K562 (cell line): ENCODE measurements around the gene BGN. TPM values are rescaled to one million over a fixed set of nuclear protein-coding genes. Genes with fewer than 3 reads are reported as not detected.
A peak's percentile ranks its signal among the peaks of the same experiment; 100 is the strongest.

Experiments
- ARID1B ChIP-seq: fragments of 450-650 bp; IDR thresholded peaks from 2 replicates; pipeline ENCODE4 v1.6.1; 2016; ENCODE audit warnings: antibody characterized with exemption, mild to moderate bottlenecking, inconsistent platforms
- EP400 ChIP-seq: fragments of 450-650 bp; IDR thresholded peaks from 2 replicates; pipeline ENCODE4 v1.6.1; 2017; ENCODE audit warnings: antibody characterized with exemption, mild to moderate bottlenecking, moderate library complexity
- HLTF ChIP-seq: fragments of 450-650 bp; IDR thresholded peaks from 2 replicates; pipeline ENCODE4 v1.6.1; 2016
- NCOR1 ChIP-seq: fragments of 450-650 bp; IDR thresholded peaks from 2 replicates; pipeline ENCODE4 v1.6.1; 2016; ENCODE audit warnings: mild to moderate bottlenecking, moderate library complexity
- NFE2L1 ChIP-seq: fragments of 450-650 bp; IDR thresholded peaks from 2 replicates; pipeline ENCODE4 v1.6.1; 2016; ENCODE audit warnings: missing genetic modification characterization, low read depth, mild to moderate bottlenecking, missing compliant biosample characterization, moderate library complexity, borderline replicate concordance
- NR1H2 ChIP-seq: sonication (generic); formaldehyde crosslinking; IDR thresholded peaks from 2 replicates; pipeline ENCODE4 v1.4.0; 2020; ENCODE audit warnings: mild to moderate bottlenecking, missing genetic modification reagents
- PCBP1 ChIP-seq: fragments of 200-400 bp; formaldehyde crosslinking; IDR thresholded peaks from 2 replicates; pipeline ENCODE4 v1.6.1; 2018; ENCODE audit warnings: mild to moderate bottlenecking, low read depth, low read length; ENCODE audit not compliant: poor library complexity, severe bottlenecking
- PURB ChIP-seq: sonication (generic); formaldehyde crosslinking; IDR thresholded peaks from 2 replicates; pipeline ENCODE4 v1.9.0; 2021; ENCODE audit warnings: low read depth, mild to moderate bottlenecking, missing genetic modification reagents
- RBM17 ChIP-seq: fragments of 200-400 bp; formaldehyde crosslinking; IDR thresholded peaks from 2 replicates; pipeline ENCODE4 v1.6.1; 2017; ENCODE audit warnings: low read depth, mild to moderate bottlenecking, low read length, borderline replicate concordance
- RCOR1 ChIP-seq, 2 experiments: IDR thresholded peaks; 2 replicates each; pipeline ENCODE4 v1.6.1; 2012; ENCODE audit warnings: low read depth in 2 of 2, low read length in 2 of 2, borderline replicate concordance in 1 of 2, improper control_type of control experiment in 1 of 2
- ZNF197 ChIP-seq: fragments of 200-800 bp; sonication (Bioruptor generic); IDR thresholded peaks from 2 replicates; pipeline ENCODE4 v1.6.1; 2016; ENCODE audit warnings: low read depth, missing genetic modification characterization, missing compliant biosample characterization
- ZNF57 ChIP-seq: fragments of 450-650 bp; formaldehyde crosslinking; IDR thresholded peaks from 2 replicates; pipeline ENCODE4 v1.4.0; 2020; ENCODE audit warnings: mild to moderate bottlenecking, moderate library complexity
- ZNF696 ChIP-seq: fragments of 250-450 bp; sonication (Bioruptor Pico); conservative IDR thresholded peaks from 2 replicates; pipeline ENCODE4 v1.4.0; 2020; ENCODE audit warnings: mild to moderate bottlenecking, moderate library complexity
- polyA plus RNA-seq, 8 experiments: library from polyadenylated mRNA; depleted of rRNA in 4 of 8; stranded (reverse) in 5 of 8; unstranded in 3 of 8; fragments of >200 nt; fragmentation: Nextera tagmentation in 2 of 8; fragmentation: Illumina TruSeq in 1 of 8; extraction: Ambion mirVana in 2 of 8; extraction: Trizol in 1 of 8; gene quantifications; 2 replicates each; pipeline versions ENCODE4 v1.2.1 to v1.2.3, GENCODE V29; 2011 to 2014; ENCODE audit warnings: inconsistent platforms in 1 of 8, missing spikeins in 1 of 8
- total RNA-seq, 7 experiments: library from RNA; depleted of rRNA in 6 of 7; stranded (reverse); fragments of >200 nt in 6 of 7; fragmentation: Illumina TruSeq in 2 of 7; extraction: Trizol in 2 of 7; gene quantifications; 2 replicates each; pipeline versions ENCODE4 v1.2.1 to v1.2.3, GENCODE V29; 2011 to 2021; ENCODE audit warnings: low replicate concordance in 1 of 7
- TF ChIP-seq, protein P1 (sequence below): sonication (generic); formaldehyde crosslinking; IDR thresholded peaks from 2 replicates; pipeline ENCODE4 v1.8.1; 2023; ENCODE audit warnings: missing genetic modification reagents, mild to moderate bottlenecking, borderline replicate concordance
- TF ChIP-seq, protein P2 (sequence below), 2 experiments: IDR thresholded peaks; 2 replicates each; pipeline ENCODE4 v1.6.1; 2011; ENCODE audit warnings: borderline replicate concordance in 1 of 2, control low read depth in 1 of 2, low read depth in 1 of 2, low read length in 1 of 2, mild to moderate bottlenecking in 1 of 2, mixed read lengths in 1 of 2, moderate library complexity in 1 of 2; ENCODE audit not compliant: insufficient read depth in 1 of 2, insufficient read length in 1 of 2, poor library complexity in 1 of 2, severe bottlenecking in 1 of 2; ENCODE audit errors: extremely low read depth in 1 of 2
- TF ChIP-seq, protein P3 (sequence below): sonication (generic); formaldehyde crosslinking; IDR thresholded peaks from 2 replicates; pipeline ENCODE4 v1.8.0; 2022; ENCODE audit warnings: mild to moderate bottlenecking, low read depth, missing genetic modification reagents

The BGN gene
- total and polyA plus RNA-seq, 9 of the 15 experiments (the other 6 are each of a cell fraction or from before 2014, with no cell fraction given): 0.11 TPM; not detected in 8

DNA sequence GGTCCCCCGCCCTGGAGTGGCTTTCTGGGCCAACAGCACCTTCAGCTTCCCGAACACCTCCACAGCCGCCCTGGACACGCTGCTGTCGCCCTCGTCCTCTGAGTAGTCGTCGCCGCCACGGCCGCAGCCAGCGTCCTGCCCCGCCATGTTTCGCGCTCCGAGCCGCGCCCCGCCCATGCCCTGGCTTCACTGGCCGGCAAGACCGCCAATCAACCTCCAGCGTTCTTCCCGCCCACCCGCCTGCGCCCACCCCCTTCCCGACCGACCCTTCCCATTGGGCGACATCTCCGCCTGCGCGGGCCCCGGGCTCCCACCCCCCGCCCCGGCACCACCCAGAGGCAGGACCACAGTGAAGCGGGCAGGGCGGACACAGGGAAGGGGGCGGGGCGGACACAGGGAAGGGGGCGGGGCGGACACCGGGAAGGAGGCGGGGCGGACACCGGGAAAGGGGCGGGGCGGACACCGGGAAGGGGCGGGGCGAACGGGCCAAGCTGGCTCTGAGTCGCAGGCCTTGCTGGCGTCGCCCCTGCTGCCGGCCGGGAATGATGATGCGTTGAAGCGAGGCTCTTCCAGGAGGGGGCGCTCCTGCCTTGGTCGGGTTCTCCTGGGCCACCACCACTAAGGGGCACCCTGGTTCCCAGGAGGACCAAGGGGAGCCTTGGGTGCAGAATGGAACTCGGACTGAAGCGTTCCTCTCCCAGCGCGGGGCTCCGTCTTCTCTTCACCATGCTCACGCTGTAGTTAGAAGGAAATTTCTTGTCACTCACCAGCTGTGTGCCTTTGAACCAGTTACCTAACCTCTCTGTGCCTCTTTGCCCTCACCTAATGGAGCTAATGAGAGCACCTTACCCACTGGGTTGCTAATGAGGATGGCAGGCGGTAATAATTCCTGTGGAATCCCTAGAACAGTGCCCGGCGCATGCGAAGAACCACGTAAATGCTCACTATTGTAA lies 24.1 kb upstream of the BGN start, which contains the start of gene HAUS7 (continued):
- TF ChIP-seq, protein P1, sequence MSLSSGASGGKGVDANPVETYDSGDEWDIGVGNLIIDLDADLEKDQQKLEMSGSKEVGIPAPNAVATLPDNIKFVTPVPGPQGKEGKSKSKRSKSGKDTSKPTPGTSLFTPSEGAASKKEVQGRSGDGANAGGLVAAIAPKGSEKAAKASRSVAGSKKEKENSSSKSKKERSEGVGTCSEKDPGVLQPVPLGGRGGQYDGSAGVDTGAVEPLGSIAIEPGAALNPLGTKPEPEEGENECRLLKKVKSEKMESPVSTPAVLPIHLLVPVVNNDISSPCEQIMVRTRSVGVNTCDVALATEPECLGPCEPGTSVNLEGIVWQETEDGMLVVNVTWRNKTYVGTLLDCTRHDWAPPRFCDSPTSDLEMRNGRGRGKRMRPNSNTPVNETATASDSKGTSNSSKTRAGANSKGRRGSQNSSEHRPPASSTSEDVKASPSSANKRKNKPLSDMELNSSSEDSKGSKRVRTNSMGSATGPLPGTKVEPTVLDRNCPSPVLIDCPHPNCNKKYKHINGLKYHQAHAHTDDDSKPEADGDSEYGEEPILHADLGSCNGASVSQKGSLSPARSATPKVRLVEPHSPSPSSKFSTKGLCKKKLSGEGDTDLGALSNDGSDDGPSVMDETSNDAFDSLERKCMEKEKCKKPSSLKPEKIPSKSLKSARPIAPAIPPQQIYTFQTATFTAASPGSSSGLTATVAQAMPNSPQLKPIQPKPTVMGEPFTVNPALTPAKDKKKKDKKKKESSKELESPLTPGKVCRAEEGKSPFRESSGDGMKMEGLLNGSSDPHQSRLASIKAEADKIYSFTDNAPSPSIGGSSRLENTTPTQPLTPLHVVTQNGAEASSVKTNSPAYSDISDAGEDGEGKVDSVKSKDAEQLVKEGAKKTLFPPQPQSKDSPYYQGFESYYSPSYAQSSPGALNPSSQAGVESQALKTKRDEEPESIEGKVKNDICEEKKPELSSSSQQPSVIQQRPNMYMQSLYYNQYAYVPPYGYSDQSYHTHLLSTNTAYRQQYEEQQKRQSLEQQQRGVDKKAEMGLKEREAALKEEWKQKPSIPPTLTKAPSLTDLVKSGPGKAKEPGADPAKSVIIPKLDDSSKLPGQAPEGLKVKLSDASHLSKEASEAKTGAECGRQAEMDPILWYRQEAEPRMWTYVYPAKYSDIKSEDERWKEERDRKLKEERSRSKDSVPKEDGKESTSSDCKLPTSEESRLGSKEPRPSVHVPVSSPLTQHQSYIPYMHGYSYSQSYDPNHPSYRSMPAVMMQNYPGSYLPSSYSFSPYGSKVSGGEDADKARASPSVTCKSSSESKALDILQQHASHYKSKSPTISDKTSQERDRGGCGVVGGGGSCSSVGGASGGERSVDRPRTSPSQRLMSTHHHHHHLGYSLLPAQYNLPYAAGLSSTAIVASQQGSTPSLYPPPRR (CRISPR knock-in tag): no peak
- TF ChIP-seq, protein P2, sequence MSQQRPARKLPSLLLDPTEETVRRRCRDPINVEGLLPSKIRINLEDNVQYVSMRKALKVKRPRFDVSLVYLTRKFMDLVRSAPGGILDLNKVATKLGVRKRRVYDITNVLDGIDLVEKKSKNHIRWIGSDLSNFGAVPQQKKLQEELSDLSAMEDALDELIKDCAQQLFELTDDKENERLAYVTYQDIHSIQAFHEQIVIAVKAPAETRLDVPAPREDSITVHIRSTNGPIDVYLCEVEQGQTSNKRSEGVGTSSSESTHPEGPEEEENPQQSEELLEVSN (IDR thresholded peaks at IDR 0.05; ENCODE audit: borderline replicate concordance in 1 of 2, extremely low read depth in 1 of 2, insufficient read depth in 1 of 2, insufficient read length in 1 of 2, low read depth in 1 of 2, low read length in 1 of 2, poor library complexity in 1 of 2, severe bottlenecking in 1 of 2): peak; percentile 49 to 75
- TF ChIP-seq EP400 (peak; percentile 88), NCOR1 (no peak), NR1H2 (CRISPR knock-in tag) (no peak), RBM17 (no peak), ZNF696 (CRISPR knock-in tag) (no peak), NFE2L1 (no peak), RCOR1 (IDR thresholded peaks at IDR 0.05; ENCODE audit: borderline replicate concordance in 1 of 2, low read depth in 2 of 2, low read length in 2 of 2) (peak in 1 of 2 experiments; percentile 46; a peak in 2 of 4 replicates), ZNF57 (CRISPR knock-in tag) (no peak), HLTF (no peak), ZNF197 (no peak), PCBP1 (no peak), ARID1B (no peak), PURB (CRISPR knock-in tag) (no peak)
- TF ChIP-seq, protein P3, sequence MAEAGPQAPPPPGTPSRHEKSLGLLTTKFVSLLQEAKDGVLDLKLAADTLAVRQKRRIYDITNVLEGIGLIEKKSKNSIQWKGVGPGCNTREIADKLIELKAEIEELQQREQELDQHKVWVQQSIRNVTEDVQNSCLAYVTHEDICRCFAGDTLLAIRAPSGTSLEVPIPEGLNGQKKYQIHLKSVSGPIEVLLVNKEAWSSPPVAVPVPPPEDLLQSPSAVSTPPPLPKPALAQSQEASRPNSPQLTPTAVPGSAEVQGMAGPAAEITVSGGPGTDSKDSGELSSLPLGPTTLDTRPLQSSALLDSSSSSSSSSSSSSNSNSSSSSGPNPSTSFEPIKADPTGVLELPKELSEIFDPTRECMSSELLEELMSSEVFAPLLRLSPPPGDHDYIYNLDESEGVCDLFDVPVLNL (CRISPR knock-in tag): no peak
